Measurements from ENCODE around the gene BMP8A. TPM values are rescaled to one million over a fixed set of nuclear protein-coding genes. Genes with fewer than 3 reads are reported as not detected.
"Not testable (repeated sequence)": the region's sequence is repeated elsewhere in the genome, so short reads cannot be mapped to it uniquely, and the experiment has no call there.

Gene BMP8A
- total and polyA plus RNA-seq, 4 experiments from 2014 or later: not detected

- intact Hi-C loops (cut with micrococcal nuclease); CTCF ChIA-PET (ENCODE audit: partially characterized antibody); H3K27ac Mint-ChIP-seq; H3K4me3 ChIP-seq (ENCODE audit: low read length in 2 of 2); H3K4me3 Mint-ChIP-seq; H3K27ac ChIP-seq (ENCODE audit: low read depth, low read length); H3K36me3 Mint-ChIP-seq; H3K9me3 ChIP-seq (ENCODE audit: control insufficient read depth in 1 of 2, low read length in 2 of 2); H3K36me3 ChIP-seq (ENCODE audit: insufficient read depth, low read length); POLR2A ChIA-PET (ENCODE audit: partially characterized antibody); H3K9me3 Mint-ChIP-seq; H3K4me1 ChIP-seq (ENCODE audit: insufficient read depth, low read length); H3K27me3 ChIP-seq (ENCODE audit: insufficient read depth, low read length); H3K4me1 Mint-ChIP-seq; H3K27me3 Mint-ChIP-seq: not testable (repeated sequence)
- DNase-seq: peak in 1 of 5 donors; percentile 10
These were observed 23.3 kb downstream of the BMP8A start for GRCh38 chr1:39514710-39515124.

DNA sequence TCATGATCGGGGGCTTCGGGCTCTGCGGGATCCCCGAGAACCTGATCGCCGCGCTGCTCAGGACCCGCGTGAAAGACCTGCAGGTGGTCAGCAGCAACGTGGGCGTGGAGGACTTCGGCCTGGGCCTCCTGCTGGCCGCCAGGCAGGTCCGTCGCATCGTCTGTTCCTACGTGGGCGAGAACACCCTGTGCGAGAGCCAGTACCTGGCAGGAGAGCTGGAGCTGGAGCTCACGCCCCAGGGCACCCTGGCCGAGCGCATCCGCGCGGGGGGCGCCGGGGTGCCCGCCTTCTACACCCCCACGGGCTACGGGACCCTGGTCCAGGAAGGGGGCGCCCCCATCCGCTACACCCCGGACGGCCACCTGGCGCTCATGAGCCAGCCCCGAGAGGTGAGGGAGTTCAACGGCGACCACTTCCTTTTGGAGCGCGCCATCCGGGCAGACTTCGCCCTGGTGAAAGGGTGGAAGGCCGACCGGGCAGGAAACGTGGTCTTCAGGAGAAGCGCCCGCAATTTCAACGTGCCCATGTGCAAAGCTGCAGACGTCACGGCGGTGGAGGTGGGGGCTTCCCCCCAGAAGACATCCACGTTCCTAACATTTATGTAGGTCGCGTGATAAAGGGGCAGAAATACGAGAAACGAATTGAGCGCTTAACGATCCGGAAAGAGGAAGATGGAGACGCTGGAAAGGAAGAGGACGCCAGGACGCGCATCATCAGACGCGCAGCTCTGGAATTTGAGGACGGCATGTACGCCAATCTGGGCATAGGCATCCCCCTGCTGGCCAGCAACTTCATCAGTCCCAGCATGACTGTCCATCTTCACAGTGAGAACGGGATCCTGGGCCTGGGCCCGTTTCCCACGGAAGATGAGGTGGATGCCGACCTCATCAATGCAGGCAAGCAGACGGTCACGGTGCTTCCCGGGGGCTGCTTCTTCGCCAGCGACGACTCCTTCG is 24.0 kb downstream of the BMP8A start:
- peak in 2 of 5 donors; percentile 39 to 60 for DNase-seq
- H3K9me3 Mint-ChIP-seq; H3K4me3 ChIP-seq (ENCODE audit: low read length in 2 of 2); H3K36me3 Mint-ChIP-seq; H3K36me3 ChIP-seq (ENCODE audit: insufficient read depth, low read length); POLR2A ChIA-PET (ENCODE audit: partially characterized antibody); CTCF ChIA-PET (ENCODE audit: partially characterized antibody); H3K27ac ChIP-seq (ENCODE audit: low read depth, low read length); H3K4me1 ChIP-seq (ENCODE audit: insufficient read depth, low read length); intact Hi-C loops (cut with micrococcal nuclease); H3K4me1 Mint-ChIP-seq; H3K27me3 Mint-ChIP-seq; H3K9me3 ChIP-seq (ENCODE audit: control insufficient read depth in 1 of 2, low read length in 2 of 2); H3K27me3 ChIP-seq (ENCODE audit: insufficient read depth, low read length): not testable (repeated sequence)
- Mint-ChIP-seq H3K27ac (peak overlapping the region in 2 of 7 donors; percentile 51 to 66), H3K4me3 (peak overlapping the region in 4 of 8 donors; percentile 8 to 46 (median 39))

GRCh38 chr1:39516841-39517240 is 25.4 kb downstream of the BMP8A start:
- H3K27ac Mint-ChIP-seq; H3K27ac ChIP-seq (ENCODE audit: low read depth, low read length); H3K27me3 ChIP-seq (ENCODE audit: insufficient read depth, low read length); H3K9me3 ChIP-seq (ENCODE audit: control insufficient read depth in 1 of 2, low read length in 2 of 2); H3K4me3 Mint-ChIP-seq; POLR2A ChIA-PET (ENCODE audit: partially characterized antibody); intact Hi-C loops (cut with micrococcal nuclease); CTCF ChIA-PET (ENCODE audit: partially characterized antibody); H3K27me3 Mint-ChIP-seq; DNase-seq; H3K4me3 ChIP-seq (ENCODE audit: low read length in 2 of 2); H3K36me3 Mint-ChIP-seq; H3K4me1 ChIP-seq (ENCODE audit: insufficient read depth, low read length); H3K36me3 ChIP-seq (ENCODE audit: insufficient read depth, low read length); H3K4me1 Mint-ChIP-seq; H3K9me3 Mint-ChIP-seq: not testable (repeated sequence)

GRCh38 chr1:39517936-39518335 is 26.5 kb downstream of the BMP8A start:
- POLR2A ChIA-PET (ENCODE audit: partially characterized antibody); DNase-seq; H3K27me3 ChIP-seq (ENCODE audit: insufficient read depth, low read length); H3K4me3 ChIP-seq (ENCODE audit: low read length in 2 of 2); H3K4me1 ChIP-seq (ENCODE audit: insufficient read depth, low read length); H3K4me1 Mint-ChIP-seq; H3K9me3 Mint-ChIP-seq; H3K4me3 Mint-ChIP-seq; H3K27ac Mint-ChIP-seq; H3K27ac ChIP-seq (ENCODE audit: low read depth, low read length); intact Hi-C loops (cut with micrococcal nuclease); H3K36me3 ChIP-seq (ENCODE audit: insufficient read depth, low read length); CTCF ChIA-PET (ENCODE audit: partially characterized antibody); H3K36me3 Mint-ChIP-seq; H3K27me3 Mint-ChIP-seq; H3K9me3 ChIP-seq (ENCODE audit: control insufficient read depth in 1 of 2, low read length in 2 of 2): not testable (repeated sequence)

- H3K27me3 Mint-ChIP-seq; H3K9me3 Mint-ChIP-seq; intact Hi-C loops (cut with micrococcal nuclease); POLR2A ChIA-PET (ENCODE audit: partially characterized antibody); CTCF ChIA-PET (ENCODE audit: partially characterized antibody); H3K27ac ChIP-seq (ENCODE audit: low read depth, low read length); H3K4me3 Mint-ChIP-seq; DNase-seq; H3K36me3 ChIP-seq (ENCODE audit: insufficient read depth, low read length); H3K4me3 ChIP-seq (ENCODE audit: low read length in 2 of 2); H3K36me3 Mint-ChIP-seq; H3K27me3 ChIP-seq (ENCODE audit: insufficient read depth, low read length); H3K4me1 Mint-ChIP-seq; H3K9me3 ChIP-seq (ENCODE audit: control insufficient read depth in 1 of 2, low read length in 2 of 2); H3K4me1 ChIP-seq (ENCODE audit: insufficient read depth, low read length): not testable (repeated sequence)
- peak overlapping the region in 1 of 7 donors; percentile 29 for H3K27ac Mint-ChIP-seq
These were observed 27.9 kb downstream of the BMP8A start for GRCh38 chr1:39519376-39519775.

DNA sequence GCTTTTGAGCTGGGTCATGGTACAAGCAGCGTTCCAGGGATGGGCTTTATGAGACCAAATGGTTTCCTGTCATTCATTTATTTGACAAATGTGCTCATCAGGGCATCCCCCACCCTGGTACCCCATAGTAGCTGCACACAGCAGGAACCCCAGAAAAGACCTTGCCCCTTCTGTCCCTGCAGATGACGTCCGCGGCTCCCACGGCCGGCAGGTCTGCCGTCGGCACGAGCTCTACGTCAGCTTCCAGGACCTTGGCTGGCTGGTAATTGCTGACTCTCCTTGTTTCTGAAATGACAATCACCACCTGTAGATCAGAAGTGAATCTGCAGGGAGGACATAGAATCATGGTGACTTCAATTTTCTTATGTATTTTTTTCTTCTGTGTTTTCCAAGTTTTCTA is 30.8 kb downstream of the BMP8A start:
- H3K4me1 ChIP-seq (ENCODE audit: insufficient read depth, low read length); POLR2A ChIA-PET (ENCODE audit: partially characterized antibody); intact Hi-C loops (cut with micrococcal nuclease); CTCF ChIA-PET (ENCODE audit: partially characterized antibody); H3K4me3 ChIP-seq (ENCODE audit: low read length in 2 of 2); H3K36me3 ChIP-seq (ENCODE audit: insufficient read depth, low read length); H3K36me3 Mint-ChIP-seq; H3K9me3 Mint-ChIP-seq; H3K4me1 Mint-ChIP-seq; H3K4me3 Mint-ChIP-seq; H3K27me3 Mint-ChIP-seq; H3K27me3 ChIP-seq (ENCODE audit: insufficient read depth, low read length); DNase-seq; H3K9me3 ChIP-seq (ENCODE audit: control insufficient read depth in 1 of 2, low read length in 2 of 2); H3K27ac Mint-ChIP-seq; H3K27ac ChIP-seq (ENCODE audit: low read depth, low read length): not testable (repeated sequence)

DNA sequence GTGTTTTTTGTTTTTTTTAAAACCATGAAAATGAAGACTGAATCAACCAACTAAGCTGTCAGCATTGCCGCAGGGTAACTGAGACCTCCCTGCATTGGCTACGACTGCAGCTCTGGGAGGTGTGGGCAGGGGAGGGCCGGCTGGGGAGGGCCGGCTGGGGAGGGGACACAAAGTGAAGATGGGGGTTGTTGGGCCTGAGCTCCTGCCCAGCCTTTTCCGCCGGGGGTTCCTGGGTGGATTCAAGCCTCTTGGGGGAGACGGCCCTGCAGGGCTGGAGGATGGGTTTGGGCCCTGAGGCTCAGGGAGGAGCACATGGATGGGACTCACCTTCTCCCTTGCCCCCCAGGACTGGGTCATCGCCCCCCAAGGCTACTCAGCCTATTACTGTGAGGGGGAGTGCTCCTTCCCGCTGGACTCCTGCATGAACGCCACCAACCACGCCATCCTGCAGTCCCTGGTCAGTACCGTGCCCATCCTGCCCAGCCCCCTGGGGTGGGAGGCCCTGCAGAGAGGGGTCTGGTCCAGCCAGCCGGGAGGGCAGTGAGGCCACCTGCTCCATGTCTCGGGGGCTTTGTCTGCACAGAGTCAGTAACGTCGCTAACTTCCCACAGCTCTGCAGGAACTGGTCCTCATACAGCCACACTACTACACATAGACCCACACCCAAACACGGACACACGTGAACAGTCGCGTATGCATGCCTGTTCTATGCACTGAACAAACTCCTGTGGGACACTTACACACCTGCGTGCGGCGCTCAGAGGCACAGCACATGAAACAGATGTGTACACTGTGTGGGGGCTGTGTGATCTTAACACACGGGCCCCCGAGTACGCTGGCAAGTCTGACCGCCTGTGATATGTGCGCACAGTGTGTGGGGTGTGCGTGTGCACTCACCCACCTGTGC is 31.5 kb downstream of the BMP8A start:
- no peak overlapping the region for H3K4me3 Mint-ChIP-seq
- H3K9me3 Mint-ChIP-seq: peaks cover 0 to 2% (median 0%) of the 10 kb centered on the region in 8 donors
- intact Hi-C loops (cut with micrococcal nuclease): no loop called here
- H3K27me3 Mint-ChIP-seq: no peaks in the 10 kb centered on the region
- Histone ChIP-seq H3K27me3 (ENCODE audit: insufficient read depth, low read length) (no peaks in the 10 kb centered on the region), H3K27ac (ENCODE audit: low read depth, low read length) (no peak overlapping the region), H3K36me3 (ENCODE audit: insufficient read depth, low read length) (peaks cover 5% of the 10 kb centered on the region), H3K9me3 (ENCODE audit: control insufficient read depth in 1 of 2, low read length in 2 of 2) (no peaks in the 10 kb centered on the region), H3K4me3 (ENCODE audit: low read length in 2 of 2) (no peak overlapping the region), H3K4me1 (ENCODE audit: insufficient read depth, low read length) (peaks cover 6% of the 10 kb centered on the region)
- POLR2A ChIA-PET (ENCODE audit: partially characterized antibody): no interaction called here
- H3K36me3 Mint-ChIP-seq: peaks cover 5 to 14% of the 10 kb centered on the region in 2 donors
- DNase-seq: peak in 1 of 5 donors; percentile 0
- H3K27ac Mint-ChIP-seq: peak overlapping the region in 1 of 7 donors; percentile 64
- CTCF ChIA-PET (ENCODE audit: partially characterized antibody): no interaction called here
- peaks cover 0 to 7% (median 4%) of the 10 kb centered on the region in 4 donors for H3K4me1 Mint-ChIP-seq

Measured in CD4-positive, alpha-beta memory T cell (primary cell).